CD14-positive monocyte (primary cell): ENCODE data around the gene SH3BP5. TPM values are rescaled to one million over a fixed set of nuclear protein-coding genes. Genes with fewer than 3 reads are reported as not detected.

Experiments used
- DNase-seq, 3 donors: peaks; one replicate each; pipeline ENCODE4 v3.0.0-alpha.2; 2011 to 2022
- H2AFZ ChIP-seq: 2 replicates; pipeline ENCODE4 v1.6.0; 2012; ENCODE audit warnings: mild to moderate bottlenecking, low read depth, low read length, inconsistent platforms; ENCODE audit not compliant: insufficient read depth, poor library complexity, severe bottlenecking
- H3K27ac ChIP-seq, 2 donors: 1 replicate in 1 of 2; 2 replicates in 1 of 2; pipeline ENCODE4 v1.5.1; 2012 to 2013; ENCODE audit warnings: low read length in 2 of 2, control low read depth in 1 of 2, inconsistent platforms in 1 of 2, low read depth in 1 of 2, mild to moderate bottlenecking in 1 of 2
- H3K27me3 ChIP-seq, 2 donors: one replicate each; pipeline versions ENCODE4 v1.6.0 to v1.6.1; 2011 to 2013; ENCODE audit warnings: low read length in 2 of 2; ENCODE audit not compliant: control insufficient read depth in 2 of 2, insufficient read depth in 2 of 2
- H3K36me3 ChIP-seq, 2 donors: replicated peaks in 1 of 2; 1 replicate in 1 of 2; 2 replicates in 1 of 2; pipeline versions ENCODE4 v1.5.1 to v1.6.1; 2012 to 2013; ENCODE audit warnings: low read length in 2 of 2, control low read depth in 1 of 2, inconsistent platforms in 1 of 2, mild to moderate bottlenecking in 1 of 2; ENCODE audit not compliant: insufficient read depth in 2 of 2, control insufficient read depth in 1 of 2
- H3K4me1 ChIP-seq, 2 donors: 1 replicate in 1 of 2; 2 replicates in 1 of 2; pipeline versions ENCODE4 v1.5.1 to v1.6.1; 2012 to 2013; ENCODE audit warnings: low read length in 2 of 2, control low read depth in 1 of 2, inconsistent platforms in 1 of 2, mild to moderate bottlenecking in 1 of 2, moderate library complexity in 1 of 2; ENCODE audit not compliant: insufficient read depth in 2 of 2, control insufficient read depth in 1 of 2
- H3K4me2 ChIP-seq: replicated peaks from 2 replicates; pipeline ENCODE3; 2012; ENCODE audit warnings: low read length, moderate library complexity, mild to moderate bottlenecking; ENCODE audit not compliant: poor library complexity, severe bottlenecking; ENCODE audit errors: extremely low read depth
- H3K4me3 ChIP-seq, 3 experiments: fragments of 200-600 bp in 1 of 3; sonication (generic) in 1 of 3; replicated peaks in 1 of 3; 1 replicate in 2 of 3; 2 replicates in 1 of 3; pipeline ENCODE4 v1.5.1; 2011 to 2013; ENCODE audit warnings: low read length in 3 of 3, mild to moderate bottlenecking in 3 of 3, control low read depth in 2 of 3, low read depth in 2 of 3, inconsistent platforms in 1 of 3, moderate library complexity in 1 of 3
- H3K79me2 ChIP-seq: 2 replicates; pipeline ENCODE4 v1.6.0; 2012; ENCODE audit warnings: mild to moderate bottlenecking, control low read depth, inconsistent platforms, low read length, moderate library complexity; ENCODE audit not compliant: insufficient read depth
- H3K9ac ChIP-seq: 2 replicates; pipeline ENCODE4 v1.6.0; 2017; ENCODE audit warnings: low read length, mild to moderate bottlenecking; ENCODE audit not compliant: insufficient read depth, poor library complexity, severe bottlenecking
- H3K9me3 ChIP-seq, 2 donors: replicated peaks in 1 of 2; 1 replicate in 1 of 2; 2 replicates in 1 of 2; pipeline versions ENCODE4 v1.5.1 to v1.6.1; 2012 to 2013; ENCODE audit warnings: low read length in 2 of 2, control low read depth in 1 of 2; ENCODE audit not compliant: control insufficient read depth in 1 of 2, insufficient read depth in 1 of 2
- H4K20me1 ChIP-seq: 2 replicates; pipeline ENCODE4 v1.6.0; 2012; ENCODE audit warnings: mild to moderate bottlenecking, low read length, control low read depth, moderate library complexity; ENCODE audit not compliant: insufficient read depth
- H3K27ac Mint-ChIP-seq, 7 donors: one replicate each; pipeline ENCODE4 v1.8.0; 2020; ENCODE audit warnings: mild to moderate bottlenecking in 7 of 7, mixed read lengths in 7 of 7, moderate library complexity in 6 of 7, inconsistent platforms in 2 of 7
- H3K27me3 Mint-ChIP-seq, 3 donors: one replicate each; pipeline ENCODE4 v1.8.0; 2021 to 2022; ENCODE audit warnings: low read depth in 3 of 3, mild to moderate bottlenecking in 3 of 3, mixed read lengths in 3 of 3, moderate library complexity in 3 of 3, inconsistent platforms in 1 of 3
- H3K36me3 Mint-ChIP-seq, 2 donors: one replicate each; pipeline ENCODE4 v1.8.0; 2020; ENCODE audit warnings: mixed read lengths in 2 of 2, inconsistent platforms in 1 of 2, mild to moderate bottlenecking in 1 of 2
- H3K4me1 Mint-ChIP-seq: one replicate; pipeline ENCODE4 v1.8.0; 2020; ENCODE audit warnings: mild to moderate bottlenecking, mixed read lengths
- H3K4me3 Mint-ChIP-seq, 2 donors: one replicate each; pipeline ENCODE4 v1.8.0; 2020; ENCODE audit warnings: mild to moderate bottlenecking in 2 of 2, mixed read lengths in 2 of 2, moderate library complexity in 1 of 2
- H3K9me3 Mint-ChIP-seq, 7 donors: one replicate each; pipeline ENCODE4 v1.8.0; 2020 to 2022; ENCODE audit warnings: mixed read lengths in 7 of 7, mild to moderate bottlenecking in 6 of 7, moderate library complexity in 6 of 7, inconsistent platforms in 2 of 7
- CTCF ChIP-seq: fragments of 200-600 bp; IDR thresholded peaks from one replicate; pipeline ENCODE4 v1.8.0; 2022; ENCODE audit warnings: antibody characterized with exemption, mild to moderate bottlenecking
- WGBS: methylation state at CpG from one replicate; pipeline ENCODE4 v1.1.5; 2013; ENCODE audit warnings: missing lambda C conversion rate; ENCODE audit not compliant: insufficient coverage; 5-methylcytosine and 5-hydroxymethylcytosine counted together
- intact Hi-C, 2 donors: fragments of 100-400 bp; cut with micrococcal nuclease; formaldehyde crosslinking; loops; one replicate each; pipeline versions ENCODE4 v1.15.0 to v1.15.1; 2023
- polyA plus RNA-seq, 3 donors: library from polyadenylated mRNA; depleted of rRNA in 1 of 3; unstranded in 2 of 3; stranded (reverse) in 1 of 3; fragments of 300-500 nt in 2 of 3; fragments of >200 nt in 1 of 3; fragmentation: Illumina TruSeq in 2 of 3; gene quantifications; 1 replicate in 2 of 3; 2 replicates in 1 of 3; pipeline ENCODE4 v1.2.3, GENCODE V29; 2012 to 2021

The SH3BP5 gene
- polyA plus RNA-seq, 3 donors: 10.7 to 29.6 (median 22.8) TPM

GRCh38 chr3:15281817-15282216 lies 50.6 kb downstream of the SH3BP5 start:
- H2AFZ ChIP-seq: no peak overlapping the region
- peak overlapping the region in 1 of 2 donors; percentile 15 for H3K4me3 Mint-ChIP-seq
- DNase-seq: no peak
- no peak overlapping the region for H3K4me2 ChIP-seq
- no peak overlapping the region for H3K4me3 ChIP-seq
- H3K9me3 ChIP-seq: no peaks in the 10 kb centered on the region
- WGBS: 92% methylated on average over 8 of the region's 9 CpGs
- peaks cover 5 to 11% of the 10 kb centered on the region in 2 donors for H3K36me3 ChIP-seq
- no peak overlapping the region for H3K27ac ChIP-seq
- H3K4me1 ChIP-seq: peaks cover 4 to 12% of the 10 kb centered on the region in 2 donors
- intact Hi-C loops: no loop called here
- H3K9me3 Mint-ChIP-seq: no peaks in the 10 kb centered on the region
- H3K27me3 Mint-ChIP-seq: peaks cover 0 to 6% (median 4%) of the 10 kb centered on the region in 3 donors
- peaks cover 69 to 71% of the 10 kb centered on the region in 2 donors for H3K36me3 Mint-ChIP-seq
- TF ChIP-seq CTCF: no peak
- no peak overlapping the region for H3K9ac ChIP-seq
- H3K4me1 Mint-ChIP-seq: peaks cover 23% of the 10 kb centered on the region
- no peaks in the 10 kb centered on the region for H4K20me1 ChIP-seq
- no peak overlapping the region for H3K27ac Mint-ChIP-seq
- peaks cover 42% of the 10 kb centered on the region for H3K79me2 ChIP-seq
- no peaks in the 10 kb centered on the region for H3K27me3 ChIP-seq

GRCh38 chr3:15280853-15281532 lies 51.4 kb downstream of the SH3BP5 start:
- Histone ChIP-seq H3K27ac (no peak overlapping the region), H3K4me3 (no peak overlapping the region), H3K4me2 (no peak overlapping the region), H3K79me2 (peaks cover 34% of the 10 kb centered on the region), H3K4me1 (peaks cover 6 to 14% of the 10 kb centered on the region in 2 donors), H3K9me3 (no peaks in the 10 kb centered on the region), H3K27me3 (no peaks in the 10 kb centered on the region), H3K36me3 (peaks cover 5 to 10% of the 10 kb centered on the region in 2 donors), H4K20me1 (no peaks in the 10 kb centered on the region), H3K9ac (no peak overlapping the region), H2AFZ (no peak overlapping the region)
- TF ChIP-seq CTCF: no peak
- H3K9me3 Mint-ChIP-seq: no peaks in the 10 kb centered on the region
- intact Hi-C loops: no loop called here
- peaks cover 69% of the 10 kb centered on the region in 2 donors for H3K36me3 Mint-ChIP-seq
- H3K4me1 Mint-ChIP-seq: peaks cover 23% of the 10 kb centered on the region
- DNase-seq: no peak
- peak overlapping the region in 1 of 2 donors; percentile 36 for H3K4me3 Mint-ChIP-seq
- 96% methylated on average over 9 of the region's 10 CpGs for WGBS
- no peak overlapping the region for H3K27ac Mint-ChIP-seq
- H3K27me3 Mint-ChIP-seq: peaks cover 0 to 6% (median 4%) of the 10 kb centered on the region in 3 donors
